A549 (cell line): ENCODE data around the gene SPA17. TPM values are rescaled to one million over a fixed set of nuclear protein-coding genes. Genes with fewer than 3 reads are reported as not detected.

Experiments used
- ATAC-seq, 2 experiments: fragments of 200-7000 bp in 1 of 2; fragments of >200 bp in 1 of 2; cut with Nextera tagmentation in 1 of 2; cut with Tn5 transposase in 1 of 2; 3 replicates each; pipeline versions ENCODE4 v1.8.0 to v1.9.1; 2018 to 2020; ENCODE audit warnings: mild to moderate bottlenecking in 1 of 2, moderate library complexity in 1 of 2
- CTCF ChIA-PET: fragments of 300-600 bp; sonication (Branson Sonifier 250); formaldehyde crosslinking; extraction: SDS; loops from one replicate; lab custom pipeline; 2021; ENCODE audit warnings: antibody characterized with exemption, inconsistent platforms; lab: Yijun Ruan, JAX
- POLR2A ChIA-PET: fragments of 350-600 bp; formaldehyde crosslinking; extraction: SDS; loops from one replicate; lab custom pipeline; 2021; ENCODE audit warnings: antibody characterized with exemption, inconsistent platforms; lab: Yijun Ruan, JAX
- DNase-seq, 2 experiments: peaks; one replicate each; pipeline versions ENCODE4 v3.0.0 to v3.0.0-alpha.2; 2011 to 2016; ENCODE audit warnings: low read depth in 1 of 2, low spot score in 1 of 2
- FAIRE-seq: peaks from 2 replicates; lab custom pipeline; 2011; peaks lifted over from hg19 to GRCh38; lab: Jason Lieb, UNC
- H3K27ac ChIP-seq, 2 experiments: fragments of >200 bp; sonication (Bioruptor Twin); formaldehyde crosslinking; 3 replicates each; pipeline ENCODE4 v1.5.1; 2016 to 2017
- H3K4me1 ChIP-seq: fragments of >200 bp; sonication (Bioruptor Twin); formaldehyde crosslinking; 3 replicates; pipeline ENCODE4 v1.6.1; 2016
- H3K4me2 ChIP-seq: fragments of >200 bp; sonication (Bioruptor Twin); formaldehyde crosslinking; 3 replicates; pipeline ENCODE4 v1.6.1; 2016
- H3K4me3 ChIP-seq: fragments of >200 bp; sonication (Bioruptor Twin); formaldehyde crosslinking; 3 replicates; pipeline ENCODE4 v1.5.1; 2016
- H3K9me3 ChIP-seq: fragments of >200 bp; sonication (Bioruptor Twin); formaldehyde crosslinking; 3 replicates; pipeline ENCODE4 v1.6.1; 2016
- CBX2 ChIP-seq: fragments of 200-600 bp; sonication (generic); IDR thresholded peaks from 2 replicates; pipeline ENCODE4 v1.6.1; 2016; ENCODE audit warnings: low read depth, mild to moderate bottlenecking, borderline replicate concordance
- CHD4 ChIP-seq: fragments of 200-600 bp; sonication (generic); IDR thresholded peaks from 2 replicates; pipeline ENCODE4 v1.6.1; 2016; ENCODE audit warnings: antibody characterized with exemption, mild to moderate bottlenecking, borderline replicate concordance
- EHMT2 ChIP-seq: fragments of 200-600 bp; sonication (generic); IDR thresholded peaks from 2 replicates; pipeline ENCODE4 v1.6.1; 2016; ENCODE audit warnings: antibody characterized with exemption, low read depth, mild to moderate bottlenecking, moderate library complexity
- ESRRA ChIP-seq: fragments of 150-350 bp; IDR thresholded peaks from 2 replicates; pipeline ENCODE4 v1.6.1; 2014; ENCODE audit warnings: mild to moderate bottlenecking, low read length, borderline replicate concordance
- FOSL2 ChIP-seq, 2 experiments: fragments of 450-650 bp in 1 of 2; fragments of >200 bp in 1 of 2; sonication (Bioruptor Twin) in 1 of 2; formaldehyde crosslinking; IDR thresholded peaks; 2 replicates each; pipeline versions ENCODE4 v1.5.0 to v1.6.1; 2016 to 2020; ENCODE audit warnings: mild to moderate bottlenecking in 1 of 2, moderate library complexity in 1 of 2
- FOXS1 ChIP-seq: fragments of 250-450 bp; sonication (Bioruptor Pico); IDR thresholded peaks from 2 replicates; pipeline ENCODE4 v1.5.0; 2020; ENCODE audit warnings: mild to moderate bottlenecking, moderate library complexity
- JUN ChIP-seq, 2 experiments: fragments of >200 bp; sonication (Bioruptor Twin); formaldehyde crosslinking; IDR thresholded peaks; 2 replicates in 1 of 2; 3 replicates in 1 of 2; pipeline ENCODE4 v1.6.1; 2016 to 2017
- KDM5A ChIP-seq: fragments of 200-600 bp; sonication (generic); IDR thresholded peaks from 2 replicates; pipeline ENCODE4 v1.6.1; 2016; ENCODE audit warnings: antibody characterized with exemption, mild to moderate bottlenecking
- MAFK ChIP-seq: fragments of 450-650 bp; IDR thresholded peaks from 2 replicates; pipeline ENCODE4 v1.6.1; 2014; ENCODE audit not compliant: partially characterized antibody
- MAZ ChIP-seq: fragments of 150-350 bp; IDR thresholded peaks from 2 replicates; pipeline ENCODE4 v1.6.1; 2014; ENCODE audit warnings: antibody characterized with exemption, low read depth, low read length, borderline replicate concordance
- MYC ChIP-seq: IDR thresholded peaks from 2 replicates; pipeline ENCODE4 v1.6.1; 2012; ENCODE audit warnings: mild to moderate bottlenecking, inconsistent platforms, low read length, improper control_type of control experiment, borderline replicate concordance
- NR3C1 ChIP-seq: fragments of >200 bp; sonication (Bioruptor Twin); formaldehyde crosslinking; IDR thresholded peaks from 3 replicates; pipeline ENCODE4 v1.6.1; 2017
- PHF8 ChIP-seq: fragments of 200-600 bp; sonication (generic); IDR thresholded peaks from 2 replicates; pipeline ENCODE4 v1.6.1; 2016; ENCODE audit warnings: low read depth, mild to moderate bottlenecking, antibody characterized with exemption, moderate library complexity, borderline replicate concordance
- RARB ChIP-seq: fragments of 250-450 bp; sonication (Bioruptor Pico); IDR thresholded peaks from 2 replicates; pipeline ENCODE4 v1.8.0; 2021; ENCODE audit warnings: mild to moderate bottlenecking, moderate library complexity
- RCOR1 ChIP-seq: fragments of 150-350 bp; IDR thresholded peaks from 2 replicates; pipeline ENCODE4 v1.6.1; 2014; ENCODE audit warnings: antibody characterized with exemption, low read length, low read depth
- RFX5 ChIP-seq: fragments of 450-650 bp; IDR thresholded peaks from 2 replicates; pipeline ENCODE4 v1.7.1; 2014; ENCODE audit warnings: antibody characterized with exemption, mild to moderate bottlenecking, moderate library complexity
- RNF2 ChIP-seq: fragments of 200-600 bp; sonication (generic); IDR thresholded peaks from 2 replicates; pipeline ENCODE4 v1.6.1; 2016; ENCODE audit warnings: low read depth, mild to moderate bottlenecking, antibody characterized with exemption, moderate library complexity, borderline replicate concordance
- SMC3 ChIP-seq: fragments of >200 bp; sonication (Bioruptor Twin); formaldehyde crosslinking; IDR thresholded peaks from 3 replicates; pipeline ENCODE4 v1.6.1; 2018; ENCODE audit warnings: inconsistent platforms
- TFCP2L1 ChIP-seq: fragments of 250-450 bp; sonication (Bioruptor Pico); IDR thresholded peaks from 2 replicates; pipeline ENCODE4 v1.5.0; 2021; ENCODE audit warnings: mild to moderate bottlenecking
- TP53 ChIP-seq: fragments of 250-450 bp; sonication (Bioruptor Pico); IDR thresholded peaks from 2 replicates; pipeline ENCODE4 v1.5.0; 2021; ENCODE audit warnings: mild to moderate bottlenecking, moderate library complexity
- ZFP36 ChIP-seq: fragments of 450-650 bp; IDR thresholded peaks from 2 replicates; pipeline ENCODE4 v1.6.1; 2014; ENCODE audit warnings: borderline replicate concordance; ENCODE audit not compliant: partially characterized antibody
- WGBS: methylation state at CpG from one replicate; pipeline ENCODE4 v1.1.6; 2017; ENCODE audit errors: missing lambda C conversion rate; 5-methylcytosine and 5-hydroxymethylcytosine counted together
- polyA plus RNA-seq, 4 experiments: library from polyadenylated mRNA; depleted of rRNA in 3 of 4; stranded (reverse); fragments of >200 nt; fragmentation: RNase III in 1 of 4; extraction: RNeasy Plus Mini Kit Qiagen cat#74134 plus additional on column Dnase treatment in 1 of 4; gene quantifications; 2 replicates in 3 of 4; 3 replicates in 1 of 4; pipeline ENCODE4 v1.2.3, GENCODE V29; 2011 to 2017
- TF ChIP-seq, protein P1 (sequence below): fragments of 250-450 bp; sonication (Bioruptor Pico); IDR thresholded peaks from 2 replicates; pipeline ENCODE4 v1.5.0; 2020; ENCODE audit warnings: low read depth, mild to moderate bottlenecking, moderate library complexity
- TF ChIP-seq, protein P2 (sequence below): IDR thresholded peaks from 2 replicates; pipeline ENCODE4 v1.6.1; 2012; ENCODE audit warnings: low read depth, borderline replicate concordance
- TF ChIP-seq, protein P3 (sequence below): fragments of 450-650 bp; IDR thresholded peaks from 2 replicates; pipeline ENCODE4 v1.6.1; 2014; ENCODE audit warnings: antibody characterized with exemption
- TF ChIP-seq, protein P4 (sequence below): fragments of >200 bp; sonication (Bioruptor Twin); formaldehyde crosslinking; IDR thresholded peaks from 2 replicates; pipeline ENCODE4 v1.6.1; 2016
- TF ChIP-seq, protein P5 (sequence below): fragments of 150-350 bp; IDR thresholded peaks from 2 replicates; pipeline ENCODE4 v1.6.1; 2014; ENCODE audit warnings: low read depth, mild to moderate bottlenecking, low read length
- TF ChIP-seq, protein P6 (sequence below): fragments of >200 bp; sonication (Bioruptor Twin); formaldehyde crosslinking; IDR thresholded peaks from 3 replicates; pipeline ENCODE4 v1.5.1; 2016

The SPA17 gene
- polyA plus RNA-seq, 2 of the 4 experiments (the other 2 are of a cell fraction) = 23.8 to 27.3 TPM

DNA sequence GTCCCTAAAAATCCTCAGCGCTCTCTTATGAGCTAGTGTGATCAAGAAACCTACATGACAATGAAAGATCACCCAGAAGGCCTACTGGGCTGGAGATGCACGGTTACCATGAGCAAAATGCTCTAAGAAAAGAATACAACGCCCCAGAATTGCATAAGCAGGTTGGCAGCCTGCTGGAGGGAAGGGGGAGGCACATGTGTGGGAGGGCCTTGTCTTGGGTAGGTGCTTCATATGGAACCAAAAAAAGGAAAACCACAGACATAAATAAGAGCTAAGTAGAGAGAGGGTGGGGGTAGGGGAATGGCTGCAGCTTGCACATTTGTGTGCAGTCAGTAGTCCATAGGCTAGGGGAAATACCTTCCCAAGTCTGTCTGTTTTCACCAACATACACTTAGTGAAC is 3.0 kb upstream of the SPA17 start:
- WGBS = 54% methylated on average over 3 of the region's 3 CpGs
- FAIRE-seq = no peak

DNA sequence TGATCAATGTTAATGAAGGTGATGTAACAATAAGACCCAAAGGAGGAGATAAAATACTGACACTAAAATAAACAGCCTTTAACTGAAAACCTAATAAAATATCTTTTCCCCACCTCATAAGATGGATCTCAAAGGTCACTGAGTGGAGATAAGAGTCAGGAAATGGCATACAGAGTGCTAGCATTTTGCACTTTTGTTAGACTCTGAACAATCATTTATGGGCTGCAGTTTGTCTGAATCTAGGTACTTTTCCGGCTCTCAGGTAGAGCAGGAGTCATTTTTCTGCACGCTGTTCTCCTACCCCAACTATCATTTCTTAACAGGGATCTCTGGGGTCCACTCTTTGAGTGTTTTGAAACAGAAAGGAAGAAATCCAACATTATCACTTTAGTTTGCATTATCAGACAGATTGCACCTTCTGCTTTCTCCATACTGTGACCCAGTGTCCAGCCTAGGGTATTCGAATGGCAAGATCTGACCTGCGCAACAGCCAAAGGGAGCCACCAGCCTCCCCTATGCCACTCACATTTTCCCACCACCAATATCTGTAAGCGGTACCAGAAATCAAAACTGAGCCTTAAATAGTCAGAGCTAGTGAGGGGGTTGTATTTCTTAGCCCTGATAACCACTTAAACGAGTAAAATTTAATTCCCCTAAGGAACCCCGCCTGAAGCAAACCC is 1.0 kb upstream of the SPA17 start:
- FAIRE-seq (no peak), ATAC-seq (peak in 1 of 2 experiments; percentile 14; a peak in 3 of 6 replicates), DNase-seq (no peak)
- WGBS = 68% methylated on average over 7 of the region's 7 CpGs
- Histone ChIP-seq H3K4me2 (peak overlapping the region; percentile 78), H3K4me1 (0 out of 3 replicates have a peak, but pooled peaks cover 3% of the 10 kb centered on the region), H3K27ac (peak overlapping the region; percentile 80 to 98), H3K9me3 (no peaks in the 10 kb centered on the region), H3K4me3 (peak overlapping the region; percentile 67)
- POLR2A ChIA-PET = interaction anchor here (1.0 to 1.4 kb wide), 2 partner anchors 121 to 164 kb away, joined by 3 to 8 read pairs; no protein-coding TSS in a partner anchor
- CTCF ChIA-PET = interaction anchor here (0.5 to 4.2 kb wide), 4 partner anchors 74 to 194 kb away, joined by 3 to 30 read pairs (median 4); partner anchors contain the start of gene ROBO3
- TF ChIP-seq RARB (CRISPR knock-in tag) = no peak
- no peak for TF ChIP-seq MYC
- TF ChIP-seq ZFP36 = no peak
- TF ChIP-seq MAFK = no peak
- TF ChIP-seq ESRRA = no peak
- no peak for TF ChIP-seq CBX2
- TF ChIP-seq PHF8 = no peak
- TF ChIP-seq MAZ = no peak
- no peak for TF ChIP-seq CHD4
- TF ChIP-seq RNF2 = no peak
- no peak for TF ChIP-seq JUN (IDR thresholded peaks at IDR 0.05)
- TF ChIP-seq, protein P1, sequence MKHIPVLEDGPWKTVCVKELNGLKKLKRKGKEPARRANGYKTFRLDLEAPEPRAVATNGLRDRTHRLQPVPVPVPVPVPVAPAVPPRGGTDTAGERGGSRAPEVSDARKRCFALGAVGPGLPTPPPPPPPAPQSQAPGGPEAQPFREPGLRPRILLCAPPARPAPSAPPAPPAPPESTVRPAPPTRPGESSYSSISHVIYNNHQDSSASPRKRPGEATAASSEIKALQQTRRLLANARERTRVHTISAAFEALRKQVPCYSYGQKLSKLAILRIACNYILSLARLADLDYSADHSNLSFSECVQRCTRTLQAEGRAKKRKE = no peak
- TF ChIP-seq, protein P2, sequence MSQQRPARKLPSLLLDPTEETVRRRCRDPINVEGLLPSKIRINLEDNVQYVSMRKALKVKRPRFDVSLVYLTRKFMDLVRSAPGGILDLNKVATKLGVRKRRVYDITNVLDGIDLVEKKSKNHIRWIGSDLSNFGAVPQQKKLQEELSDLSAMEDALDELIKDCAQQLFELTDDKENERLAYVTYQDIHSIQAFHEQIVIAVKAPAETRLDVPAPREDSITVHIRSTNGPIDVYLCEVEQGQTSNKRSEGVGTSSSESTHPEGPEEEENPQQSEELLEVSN = no peak
- TF ChIP-seq, protein P3, sequence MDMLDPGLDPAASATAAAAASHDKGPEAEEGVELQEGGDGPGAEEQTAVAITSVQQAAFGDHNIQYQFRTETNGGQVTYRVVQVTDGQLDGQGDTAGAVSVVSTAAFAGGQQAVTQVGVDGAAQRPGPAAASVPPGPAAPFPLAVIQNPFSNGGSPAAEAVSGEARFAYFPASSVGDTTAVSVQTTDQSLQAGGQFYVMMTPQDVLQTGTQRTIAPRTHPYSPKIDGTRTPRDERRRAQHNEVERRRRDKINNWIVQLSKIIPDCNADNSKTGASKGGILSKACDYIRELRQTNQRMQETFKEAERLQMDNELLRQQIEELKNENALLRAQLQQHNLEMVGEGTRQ = no peak
- TF ChIP-seq, protein P4, sequence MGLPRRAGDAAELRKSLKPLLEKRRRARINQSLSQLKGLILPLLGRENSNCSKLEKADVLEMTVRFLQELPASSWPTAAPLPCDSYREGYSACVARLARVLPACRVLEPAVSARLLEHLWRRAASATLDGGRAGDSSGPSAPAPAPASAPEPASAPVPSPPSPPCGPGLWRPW = no peak
- TF ChIP-seq, protein P5, sequence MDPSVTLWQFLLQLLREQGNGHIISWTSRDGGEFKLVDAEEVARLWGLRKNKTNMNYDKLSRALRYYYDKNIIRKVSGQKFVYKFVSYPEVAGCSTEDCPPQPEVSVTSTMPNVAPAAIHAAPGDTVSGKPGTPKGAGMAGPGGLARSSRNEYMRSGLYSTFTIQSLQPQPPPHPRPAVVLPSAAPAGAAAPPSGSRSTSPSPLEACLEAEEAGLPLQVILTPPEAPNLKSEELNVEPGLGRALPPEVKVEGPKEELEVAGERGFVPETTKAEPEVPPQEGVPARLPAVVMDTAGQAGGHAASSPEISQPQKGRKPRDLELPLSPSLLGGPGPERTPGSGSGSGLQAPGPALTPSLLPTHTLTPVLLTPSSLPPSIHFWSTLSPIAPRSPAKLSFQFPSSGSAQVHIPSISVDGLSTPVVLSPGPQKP = no peak
- no peak for TF ChIP-seq SMC3
- no peak for TF ChIP-seq NR3C1
- TF ChIP-seq FOXS1 (CRISPR knock-in tag) = no peak
- TF ChIP-seq KDM5A = no peak

More for the DNA sequence above, 3.0 kb upstream of the SPA17 start:
- CTCF ChIA-PET = interaction anchor here (0.8 to 4.2 kb wide), 17 partner anchors 8 to 216 kb away, joined by 3 to 42 read pairs (median 7); partner anchors contain the start of genes ESAM, MSANTD2 and ROBO3
- H3K27ac ChIP-seq = no peak overlapping the region
- TF ChIP-seq EHMT2 (no peak), TP53 (CRISPR knock-in tag) (no peak), RFX5 (no peak), FOSL2 (IDR thresholded peaks at IDR 0.05) (no peak), FOSL2 (CRISPR knock-in tag; IDR thresholded peaks at IDR 0.05) (no peak), RCOR1 (no peak), RNF2 (no peak), TFCP2L1 (CRISPR knock-in tag) (no peak)
- TF ChIP-seq, protein P6, sequence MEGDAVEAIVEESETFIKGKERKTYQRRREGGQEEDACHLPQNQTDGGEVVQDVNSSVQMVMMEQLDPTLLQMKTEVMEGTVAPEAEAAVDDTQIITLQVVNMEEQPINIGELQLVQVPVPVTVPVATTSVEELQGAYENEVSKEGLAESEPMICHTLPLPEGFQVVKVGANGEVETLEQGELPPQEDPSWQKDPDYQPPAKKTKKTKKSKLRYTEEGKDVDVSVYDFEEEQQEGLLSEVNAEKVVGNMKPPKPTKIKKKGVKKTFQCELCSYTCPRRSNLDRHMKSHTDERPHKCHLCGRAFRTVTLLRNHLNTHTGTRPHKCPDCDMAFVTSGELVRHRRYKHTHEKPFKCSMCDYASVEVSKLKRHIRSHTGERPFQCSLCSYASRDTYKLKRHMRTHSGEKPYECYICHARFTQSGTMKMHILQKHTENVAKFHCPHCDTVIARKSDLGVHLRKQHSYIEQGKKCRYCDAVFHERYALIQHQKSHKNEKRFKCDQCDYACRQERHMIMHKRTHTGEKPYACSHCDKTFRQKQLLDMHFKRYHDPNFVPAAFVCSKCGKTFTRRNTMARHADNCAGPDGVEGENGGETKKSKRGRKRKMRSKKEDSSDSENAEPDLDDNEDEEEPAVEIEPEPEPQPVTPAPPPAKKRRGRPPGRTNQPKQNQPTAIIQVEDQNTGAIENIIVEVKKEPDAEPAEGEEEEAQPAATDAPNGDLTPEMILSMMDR = no peak
- TF ChIP-seq, all 56 proteins: peak for 0
- DNase-seq = no peak
- no peaks in the 10 kb centered on the region for H3K9me3 ChIP-seq
- no peak overlapping the region for H3K4me3 ChIP-seq
- POLR2A ChIA-PET = no interaction called here
- no peak for ATAC-seq
- 0 out of 3 replicates have a peak, but pooled peaks cover 3% of the 10 kb centered on the region for H3K4me1 ChIP-seq
- no peak overlapping the region for H3K4me2 ChIP-seq
